K562 (cell line): Measurements from ENCODE around the gene CSTF2T. TPM values are rescaled to one million over a fixed set of nuclear protein-coding genes. Genes with fewer than 3 reads are reported as not detected.

ENCODE experiments used
- ATAC-seq: fragments of 200-7000 bp; cut with Tn5 transposase; 3 replicates; pipeline ENCODE4 v1.9.1; 2020; ENCODE audit warnings: moderate library complexity
- BruUV-seq: library from RNA; stranded (reverse); fragments of 400-500 nt; replicated peaks from 2 replicates; lab custom pipeline; 2021; lab: Mats Ljungman, UMichigan
- CTCF ChIA-PET: fragments of 300-600 bp; formaldehyde crosslinking; extraction: SDS; loops from one replicate; lab custom pipeline; 2021; ENCODE audit warnings: low intra/inter-chr PET ratio; lab: Yijun Ruan, JAX
- POLR2A ChIA-PET: fragments of 300-600, 350-650 bp; sonication (Branson Sonifier 250); formaldehyde crosslinking; extraction: SDS; loops from one replicate; lab custom pipeline; 2021; ENCODE audit warnings: antibody characterized with exemption, inconsistent platforms; lab: Yijun Ruan, JAX
- DNase-seq, 4 experiments: peaks; one replicate each; pipeline versions ENCODE4 v3.0.0 to v3.0.0-alpha.2; 2011 to 2018; ENCODE audit warnings: low spot score in 3 of 4, mixed read lengths in 3 of 4; ENCODE audit errors: extremely low read depth in 1 of 4
- FAIRE-seq: peaks from 2 replicates; lab custom pipeline; 2011; peaks lifted over from hg19 to GRCh38; lab: Jason Lieb, UNC
- H2AFZ ChIP-seq: 2 replicates; pipeline ENCODE4 v1.6.0; 2011; ENCODE audit warnings: low read depth, low read length, control low read depth, inconsistent platforms
- H3K27ac ChIP-seq: fragments of 200-600 bp; 3 replicates; pipeline ENCODE4 v1.8.0; 2011; ENCODE audit warnings: low read depth, mild to moderate bottlenecking, control low read depth, inconsistent platforms, low read length, moderate library complexity, mixed read lengths; ENCODE audit errors: extremely low read depth
- H3K27me3 ChIP-seq, 2 experiments: fragments of 300-600 bp in 1 of 2; 2 replicates in 1 of 2; 3 replicates in 1 of 2; pipeline versions ENCODE4 v1.6.0 to v1.8.0; 2011; ENCODE audit warnings: inconsistent platforms in 2 of 2, low read length in 2 of 2, mild to moderate bottlenecking in 1 of 2, mixed read lengths in 1 of 2, moderate library complexity in 1 of 2; ENCODE audit not compliant: control insufficient read depth in 2 of 2, insufficient read depth in 2 of 2
- H3K36me3 ChIP-seq: fragments of 300-600 bp; 3 replicates; pipeline ENCODE4 v1.8.0; 2011; ENCODE audit warnings: mild to moderate bottlenecking, low read length, inconsistent platforms; ENCODE audit not compliant: control insufficient read depth, insufficient read depth
- H3K4me1 ChIP-seq, 2 experiments: fragments of 200-600 bp in 1 of 2; replicated peaks in 1 of 2; 2 replicates in 1 of 2; 3 replicates in 1 of 2; pipeline versions ENCODE4 v1.5.1 to v1.8.0; 2011; ENCODE audit warnings: inconsistent platforms in 2 of 2, low read length in 2 of 2, mild to moderate bottlenecking in 1 of 2, mixed read lengths in 1 of 2, moderate library complexity in 1 of 2; ENCODE audit not compliant: control insufficient read depth in 2 of 2, insufficient read depth in 2 of 2
- H3K4me2 ChIP-seq: 2 replicates; pipeline ENCODE4 v1.6.1; 2011; ENCODE audit warnings: low read length, control low read depth, inconsistent platforms, mixed read lengths; ENCODE audit not compliant: insufficient read depth
- H3K4me3 ChIP-seq: fragments of 200-600 bp; sonication (generic), shearing (Covaris generic); 2 replicates; pipeline ENCODE4 v1.5.1; 2016; ENCODE audit warnings: control low read depth, inconsistent platforms
- H3K79me2 ChIP-seq: fragments of 200-600 bp; 3 replicates; pipeline ENCODE4 v1.8.0; 2011; ENCODE audit warnings: low read length, inconsistent platforms; ENCODE audit not compliant: control insufficient read depth, insufficient read depth
- H3K9ac ChIP-seq, 2 experiments: 2 replicates each; pipeline versions ENCODE4 v1.6.0 to v1.6.1; 2011; ENCODE audit warnings: low read depth in 2 of 2, low read length in 2 of 2, control low read depth in 1 of 2, inconsistent platforms in 1 of 2, mild to moderate bottlenecking in 1 of 2, mixed read lengths in 1 of 2; ENCODE audit not compliant: insufficient read depth in 1 of 2
- H3K9me1 ChIP-seq: one replicate; pipeline ENCODE4 v1.6.0; 2011; ENCODE audit warnings: inconsistent platforms, mild to moderate bottlenecking, low read length, moderate library complexity; ENCODE audit not compliant: control insufficient read depth, insufficient read depth
- H3K9me3 ChIP-seq: replicated peaks from 2 replicates; pipeline ENCODE4 v1.5.1; 2011; ENCODE audit warnings: low read depth, low read length, inconsistent platforms; ENCODE audit not compliant: control insufficient read depth, insufficient read depth
- H4K20me1 ChIP-seq: replicated peaks from 2 replicates; pipeline ENCODE4 v1.6.1; 2011; ENCODE audit warnings: low read length, inconsistent platforms, mixed read lengths; ENCODE audit not compliant: control insufficient read depth, insufficient read depth
- TAF1 ChIP-seq: IDR thresholded peaks from 2 replicates; pipeline ENCODE4 v1.6.1; 2011; ENCODE audit warnings: mild to moderate bottlenecking, low read length, moderate library complexity; ENCODE audit not compliant: insufficient read depth, control insufficient read depth, severe bottlenecking; ENCODE audit errors: extremely low read depth
- ZNF316 ChIP-seq: fragments of 450-650 bp; IDR thresholded peaks from 2 replicates; pipeline ENCODE4 v1.6.1; 2016
- WGBS: fragments of 100-300 bp; shearing (Covaris generic); methylation state at CpG from one replicate; pipeline ENCODE4 v1.1.6; 2016; ENCODE audit warnings: low coverage, mixed read lengths; ENCODE audit not compliant: insufficient coverage; ENCODE audit errors: missing lambda C conversion rate; 5-methylcytosine and 5-hydroxymethylcytosine counted together
- in situ Hi-C: fragments of 300-500 bp; cut with MboI; formaldehyde crosslinking; loops from 4 replicates; pipeline ENCODE4 v1.15.0; 2018; ENCODE audit warnings: inconsistent platforms, mixed read lengths
- intact Hi-C: fragments of 100-400 bp; cut with micrococcal nuclease; formaldehyde crosslinking; loops from 2 replicates; pipeline ENCODE4 v1.14.2; 2022
- polyA plus RNA-seq, 8 experiments: library from polyadenylated mRNA; depleted of rRNA in 4 of 8; stranded (reverse) in 5 of 8; unstranded in 3 of 8; fragments of >200 nt; fragmentation: Nextera tagmentation in 2 of 8; fragmentation: Illumina TruSeq in 1 of 8; extraction: Ambion mirVana in 2 of 8; extraction: Trizol in 1 of 8; gene quantifications; 2 replicates each; pipeline versions ENCODE4 v1.2.1 to v1.2.3, GENCODE V29; 2011 to 2014; ENCODE audit warnings: inconsistent platforms in 1 of 8, missing spikeins in 1 of 8
- total RNA-seq, 7 experiments: library from RNA; depleted of rRNA in 6 of 7; stranded (reverse); fragments of >200 nt in 6 of 7; fragmentation: Illumina TruSeq in 2 of 7; extraction: Trizol in 2 of 7; gene quantifications; 2 replicates each; pipeline versions ENCODE4 v1.2.1 to v1.2.3, GENCODE V29; 2011 to 2021; ENCODE audit warnings: low replicate concordance in 1 of 7
- TF ChIP-seq, protein P1 (sequence below): fragments of 450-650 bp; IDR thresholded peaks from 2 replicates; pipeline ENCODE4 v1.7.1; 2018; ENCODE audit warnings: mild to moderate bottlenecking, low read depth; ENCODE audit not compliant: partially characterized antibody

CSTF2T gene
- total and polyA plus RNA-seq, 9 of the 15 experiments (the other 6 are each of a cell fraction or from before 2014, with no cell fraction given): 10.3 to 32.4 (median 24.2) TPM

- TF ChIP-seq, protein P1, sequence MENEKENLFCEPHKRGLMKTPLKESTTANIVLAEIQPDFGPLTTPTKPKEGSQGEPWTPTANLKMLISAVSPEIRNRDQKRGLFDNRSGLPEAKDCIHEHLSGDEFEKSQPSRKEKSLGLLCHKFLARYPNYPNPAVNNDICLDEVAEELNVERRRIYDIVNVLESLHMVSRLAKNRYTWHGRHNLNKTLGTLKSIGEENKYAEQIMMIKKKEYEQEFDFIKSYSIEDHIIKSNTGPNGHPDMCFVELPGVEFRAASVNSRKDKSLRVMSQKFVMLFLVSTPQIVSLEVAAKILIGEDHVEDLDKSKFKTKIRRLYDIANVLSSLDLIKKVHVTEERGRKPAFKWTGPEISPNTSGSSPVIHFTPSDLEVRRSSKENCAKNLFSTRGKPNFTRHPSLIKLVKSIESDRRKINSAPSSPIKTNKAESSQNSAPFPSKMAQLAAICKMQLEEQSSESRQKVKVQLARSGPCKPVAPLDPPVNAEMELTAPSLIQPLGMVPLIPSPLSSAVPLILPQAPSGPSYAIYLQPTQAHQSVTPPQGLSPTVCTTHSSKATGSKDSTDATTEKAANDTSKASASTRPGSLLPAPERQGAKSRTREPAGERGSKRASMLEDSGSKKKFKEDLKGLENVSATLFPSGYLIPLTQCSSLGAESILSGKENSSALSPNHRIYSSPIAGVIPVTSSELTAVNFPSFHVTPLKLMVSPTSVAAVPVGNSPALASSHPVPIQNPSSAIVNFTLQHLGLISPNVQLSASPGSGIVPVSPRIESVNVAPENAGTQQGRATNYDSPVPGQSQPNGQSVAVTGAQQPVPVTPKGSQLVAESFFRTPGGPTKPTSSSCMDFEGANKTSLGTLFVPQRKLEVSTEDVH: no peak
- TF ChIP-seq, all 486 proteins: peak for 0
These were observed 43.8 kb upstream of the CSTF2T start (continued) for GRCh38 chr10:51743146-51743545.

GRCh38 chr10:51733057-51733456, 33.7 kb upstream of the CSTF2T start:
- Histone ChIP-seq H3K9me3 (no peaks in the 10 kb centered on the region), H3K79me2 (no peaks in the 10 kb centered on the region), H3K4me3 (no peak overlapping the region), H3K27me3 (no peaks in the 10 kb centered on the region), H2AFZ (no peak overlapping the region), H3K4me2 (no peak overlapping the region), H4K20me1 (no peaks in the 10 kb centered on the region), H3K27ac (no peak overlapping the region), H3K4me1 (no peaks in the 10 kb centered on the region), H3K9ac (no peak overlapping the region), H3K36me3 (no peaks in the 10 kb centered on the region), H3K9me1 (no peaks in the 10 kb centered on the region)
- 9% methylated on average over 1 of the region's 1 CpG for WGBS
- intact Hi-C loops: no loop called here
- CTCF ChIA-PET: no interaction called here
- in situ Hi-C loops: no loop called here
- no peak for FAIRE-seq
- no peak for ATAC-seq
- POLR2A ChIA-PET: no interaction called here
- no TSS peak for BruUV-seq
- DNase-seq: no peak
- TF ChIP-seq ZNF316 (peak; percentile 49; the same call in 1 of the 2 replicates), TAF1 (no peak)
